Measurements from ENCODE around the gene FNDC3B. TPM values are rescaled to one million over a fixed set of nuclear protein-coding genes. Genes with fewer than 3 reads are reported as not detected.

Gene FNDC3B
- total and polyA plus RNA-seq, 2 of the 8 experiments (the other 6 are each of a cell fraction or from before 2014, with no cell fraction given): 14.1 to 44.4 TPM

DNA sequence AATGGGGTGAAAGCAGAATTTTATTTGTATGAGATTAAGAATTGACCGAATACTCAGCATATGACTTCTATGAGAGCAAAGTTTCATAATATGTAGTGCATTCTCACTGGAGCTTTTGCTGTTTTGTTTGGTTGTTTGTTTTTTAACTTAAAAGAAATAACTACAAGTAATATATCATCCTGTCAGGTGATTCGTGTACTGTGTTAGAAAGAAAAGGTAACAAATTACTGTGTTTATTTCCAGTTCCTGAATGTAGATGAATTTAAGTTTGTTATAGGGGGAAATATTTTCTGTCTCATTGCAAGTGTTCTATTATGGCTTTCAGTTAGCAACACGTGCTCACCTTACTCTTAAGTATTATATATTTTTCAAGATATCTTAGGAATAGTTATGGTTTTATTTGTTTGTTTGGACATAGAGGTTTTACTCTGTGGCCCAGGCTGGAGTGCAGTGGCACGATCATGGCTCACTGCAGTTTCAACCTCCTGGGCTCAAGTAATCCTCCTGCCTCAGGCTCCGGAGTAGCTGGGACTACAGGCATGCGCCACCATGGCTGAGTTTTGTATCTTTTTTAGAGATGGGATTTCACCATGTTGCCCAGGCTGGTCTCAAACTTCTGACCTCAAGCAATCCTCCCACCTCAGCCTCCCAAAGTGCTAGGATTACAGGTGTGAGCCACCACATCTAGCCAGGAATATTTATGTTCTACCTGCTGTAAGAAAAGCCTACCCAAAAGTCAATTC lies 125.4 kb downstream of the FNDC3B start (continued):
- TF ChIP-seq, protein P1, sequence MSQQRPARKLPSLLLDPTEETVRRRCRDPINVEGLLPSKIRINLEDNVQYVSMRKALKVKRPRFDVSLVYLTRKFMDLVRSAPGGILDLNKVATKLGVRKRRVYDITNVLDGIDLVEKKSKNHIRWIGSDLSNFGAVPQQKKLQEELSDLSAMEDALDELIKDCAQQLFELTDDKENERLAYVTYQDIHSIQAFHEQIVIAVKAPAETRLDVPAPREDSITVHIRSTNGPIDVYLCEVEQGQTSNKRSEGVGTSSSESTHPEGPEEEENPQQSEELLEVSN (IDR thresholded peaks at IDR 0.05): no peak
- no peak for TF ChIP-seq CHD1 (IDR thresholded peaks at IDR 0.05; ENCODE audit: low read depth, low read length)
- TF ChIP-seq RAD21 (IDR thresholded peaks at IDR 0.05 in 1 of 2, conservative IDR thresholded peaks at IDR 0.05 in 1 of 2; ENCODE audit: low read depth in 2 of 2, low read length in 2 of 2): no peak
- TF ChIP-seq, protein P2, sequence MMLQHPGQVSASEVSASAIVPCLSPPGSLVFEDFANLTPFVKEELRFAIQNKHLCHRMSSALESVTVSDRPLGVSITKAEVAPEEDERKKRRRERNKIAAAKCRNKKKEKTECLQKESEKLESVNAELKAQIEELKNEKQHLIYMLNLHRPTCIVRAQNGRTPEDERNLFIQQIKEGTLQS (IDR thresholded peaks at IDR 0.05; ENCODE audit: insufficient read depth, low read depth, low read length): no peak
- TF ChIP-seq, protein P3, sequence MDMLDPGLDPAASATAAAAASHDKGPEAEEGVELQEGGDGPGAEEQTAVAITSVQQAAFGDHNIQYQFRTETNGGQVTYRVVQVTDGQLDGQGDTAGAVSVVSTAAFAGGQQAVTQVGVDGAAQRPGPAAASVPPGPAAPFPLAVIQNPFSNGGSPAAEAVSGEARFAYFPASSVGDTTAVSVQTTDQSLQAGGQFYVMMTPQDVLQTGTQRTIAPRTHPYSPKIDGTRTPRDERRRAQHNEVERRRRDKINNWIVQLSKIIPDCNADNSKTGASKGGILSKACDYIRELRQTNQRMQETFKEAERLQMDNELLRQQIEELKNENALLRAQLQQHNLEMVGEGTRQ (IDR thresholded peaks at IDR 0.05; ENCODE audit: low read length): no peak
- no peak for TF ChIP-seq RFX5 (IDR thresholded peaks at IDR 0.05; ENCODE audit: borderline replicate concordance, low read depth, low read length)
- no peak for TF ChIP-seq CBX8 (IDR thresholded peaks at IDR 0.05; ENCODE audit: borderline replicate concordance, low read depth, low read length)
- TF ChIP-seq KDM4A (IDR thresholded peaks at IDR 0.05; ENCODE audit: low read depth, low read length, severe bottlenecking): no peak
